Stimulated activated naive CD8-positive, alpha-beta T cell treated with anti-CD3 and anti-CD28 coated beads, Interleukin-15, Interleukin-2, amounts not matched to agents 100 ng/mL and 50 ng/mL, for 24 hours (primary cell): ENCODE results near the gene CFAP100.

ENCODE experiments used
- H3K27ac Mint-ChIP-seq: one replicate; pipeline ENCODE4 v1.8.0; 2021; ENCODE audit warnings: mild to moderate bottlenecking, mixed read lengths
- H3K27me3 Mint-ChIP-seq: one replicate; pipeline ENCODE4 v1.8.0; 2021; ENCODE audit warnings: mixed read lengths
- H3K36me3 Mint-ChIP-seq: one replicate; pipeline ENCODE4 v1.8.0; 2021; ENCODE audit warnings: low read depth, mixed read lengths
- H3K4me1 Mint-ChIP-seq: one replicate; pipeline ENCODE4 v1.8.0; 2021; ENCODE audit warnings: low read depth, mixed read lengths
- H3K4me3 Mint-ChIP-seq: one replicate; pipeline ENCODE4 v1.8.0; 2021; ENCODE audit warnings: mild to moderate bottlenecking, mixed read lengths
- H3K9me3 Mint-ChIP-seq: one replicate; pipeline ENCODE4 v1.8.0; 2021; ENCODE audit warnings: mixed read lengths

CFAP100 gene

GRCh38 chr3:126442094-126442855 lies 47.6 kb downstream of the CFAP100 start:
- Mint-ChIP-seq H3K27me3 (no peaks in the 10 kb centered on the region), H3K4me1 (no peaks in the 10 kb centered on the region), H3K27ac (no peak overlapping the region), H3K4me3 (no peak overlapping the region), H3K36me3 (peaks cover 28% of the 10 kb centered on the region), H3K9me3 (no peaks in the 10 kb centered on the region)

GRCh38 chr3:126442856-126443242 lies 48.1 kb downstream of the CFAP100 start:
- no peak overlapping the region for H3K27ac Mint-ChIP-seq
- H3K36me3 Mint-ChIP-seq: peaks cover 22% of the 10 kb centered on the region
- H3K4me3 Mint-ChIP-seq: no peak overlapping the region
- H3K9me3 Mint-ChIP-seq: no peaks in the 10 kb centered on the region
- H3K27me3 Mint-ChIP-seq: no peaks in the 10 kb centered on the region
- H3K4me1 Mint-ChIP-seq: no peaks in the 10 kb centered on the region

- Mint-ChIP-seq H3K27me3 (no peaks in the 10 kb centered on the region), H3K9me3 (no peaks in the 10 kb centered on the region), H3K27ac (no peak overlapping the region), H3K36me3 (peaks cover 15% of the 10 kb centered on the region), H3K4me3 (no peak overlapping the region), H3K4me1 (no peaks in the 10 kb centered on the region)
Observed at GRCh38 chr3:126445506-126445905, 50.8 kb downstream of the CFAP100 start.

GRCh38 chr3:126446301-126446700 lies 51.6 kb downstream of the CFAP100 start:
- no peaks in the 10 kb centered on the region for H3K4me1 Mint-ChIP-seq
- no peak overlapping the region for H3K27ac Mint-ChIP-seq
- no peaks in the 10 kb centered on the region for H3K9me3 Mint-ChIP-seq
- peaks cover 23% of the 10 kb centered on the region for H3K36me3 Mint-ChIP-seq
- no peak overlapping the region for H3K4me3 Mint-ChIP-seq
- H3K27me3 Mint-ChIP-seq: no peaks in the 10 kb centered on the region

- Mint-ChIP-seq H3K27me3 (no peaks in the 10 kb centered on the region), H3K27ac (no peak overlapping the region), H3K9me3 (no peaks in the 10 kb centered on the region), H3K36me3 (peaks cover 26% of the 10 kb centered on the region), H3K4me1 (no peaks in the 10 kb centered on the region), H3K4me3 (no peak overlapping the region)
Observed at GRCh38 chr3:126446791-126447190, 52.1 kb downstream of the CFAP100 start.

GRCh38 chr3:126447456-126448106 lies 52.9 kb downstream of the CFAP100 start:
- no peaks in the 10 kb centered on the region for H3K27me3 Mint-ChIP-seq
- H3K4me3 Mint-ChIP-seq: no peak overlapping the region
- H3K4me1 Mint-ChIP-seq: no peaks in the 10 kb centered on the region
- H3K27ac Mint-ChIP-seq: no peak overlapping the region
- peaks cover 26% of the 10 kb centered on the region for H3K36me3 Mint-ChIP-seq
- H3K9me3 Mint-ChIP-seq: no peaks in the 10 kb centered on the region

- Mint-ChIP-seq H3K27me3 (no peaks in the 10 kb centered on the region), H3K27ac (no peak overlapping the region), H3K9me3 (no peaks in the 10 kb centered on the region), H3K4me3 (no peak overlapping the region), H3K36me3 (peaks cover 27% of the 10 kb centered on the region), H3K4me1 (no peaks in the 10 kb centered on the region)
Observed at GRCh38 chr3:126448136-126448892, 53.6 kb downstream of the CFAP100 start.

- no peaks in the 10 kb centered on the region for H3K27me3 Mint-ChIP-seq
- H3K4me3 Mint-ChIP-seq: no peak overlapping the region
- H3K4me1 Mint-ChIP-seq: no peaks in the 10 kb centered on the region
- no peaks in the 10 kb centered on the region for H3K9me3 Mint-ChIP-seq
- H3K27ac Mint-ChIP-seq: no peak overlapping the region
- peaks cover 28% of the 10 kb centered on the region for H3K36me3 Mint-ChIP-seq
Observed at GRCh38 chr3:126448893-126449180, 54.1 kb downstream of the CFAP100 start.

- H3K4me1 Mint-ChIP-seq: no peaks in the 10 kb centered on the region
- no peak overlapping the region for H3K27ac Mint-ChIP-seq
- peaks cover 32% of the 10 kb centered on the region for H3K36me3 Mint-ChIP-seq
Observed at GRCh38 chr3:126449621-126450051, 54.9 kb downstream of the CFAP100 start.

GRCh38 chr3:126450219-126450618 lies 55.5 kb downstream of the CFAP100 start:
- H3K27me3 Mint-ChIP-seq: no peaks in the 10 kb centered on the region
- H3K9me3 Mint-ChIP-seq: no peaks in the 10 kb centered on the region
- H3K4me1 Mint-ChIP-seq: no peaks in the 10 kb centered on the region
- no peak overlapping the region for H3K4me3 Mint-ChIP-seq
- peak overlapping the region; percentile 21 for H3K27ac Mint-ChIP-seq
- H3K36me3 Mint-ChIP-seq: peaks cover 38% of the 10 kb centered on the region

More at GRCh38 chr3:126449621-126450051, 54.9 kb downstream of the CFAP100 start:
- H3K4me3 Mint-ChIP-seq: no peak overlapping the region
- H3K9me3 Mint-ChIP-seq: no peaks in the 10 kb centered on the region
- H3K27me3 Mint-ChIP-seq: no peaks in the 10 kb centered on the region

GRCh38 chr3:126450744-126451143 lies 56.0 kb downstream of the CFAP100 start:
- Mint-ChIP-seq H3K36me3 (peaks cover 40% of the 10 kb centered on the region), H3K27ac (no peak overlapping the region), H3K4me1 (no peaks in the 10 kb centered on the region), H3K9me3 (no peaks in the 10 kb centered on the region), H3K4me3 (no peak overlapping the region), H3K27me3 (no peaks in the 10 kb centered on the region)

- H3K36me3 Mint-ChIP-seq: peaks cover 43% of the 10 kb centered on the region
- H3K9me3 Mint-ChIP-seq: no peaks in the 10 kb centered on the region
- no peak overlapping the region for H3K27ac Mint-ChIP-seq
- no peaks in the 10 kb centered on the region for H3K27me3 Mint-ChIP-seq
- H3K4me1 Mint-ChIP-seq: no peaks in the 10 kb centered on the region
- no peak overlapping the region for H3K4me3 Mint-ChIP-seq
Observed at GRCh38 chr3:126451511-126451910, 56.8 kb downstream of the CFAP100 start.

- Mint-ChIP-seq H3K27me3 (no peaks in the 10 kb centered on the region), H3K4me3 (no peak overlapping the region), H3K4me1 (no peaks in the 10 kb centered on the region), H3K36me3 (peaks cover 46% of the 10 kb centered on the region), H3K9me3 (no peaks in the 10 kb centered on the region), H3K27ac (no peak overlapping the region)
Observed at GRCh38 chr3:126452213-126452612, 57.5 kb downstream of the CFAP100 start.

- Mint-ChIP-seq H3K4me1 (no peaks in the 10 kb centered on the region), H3K27ac (no peak overlapping the region), H3K4me3 (no peak overlapping the region), H3K36me3 (peaks cover 59% of the 10 kb centered on the region), H3K9me3 (no peaks in the 10 kb centered on the region), H3K27me3 (no peaks in the 10 kb centered on the region)
Observed at GRCh38 chr3:126454025-126454424, 59.3 kb downstream of the CFAP100 start.

GRCh38 chr3:126454437-126455198 lies 59.9 kb downstream of the CFAP100 start:
- H3K4me1 Mint-ChIP-seq: no peaks in the 10 kb centered on the region
- H3K36me3 Mint-ChIP-seq: peaks cover 65% of the 10 kb centered on the region
- H3K9me3 Mint-ChIP-seq: no peaks in the 10 kb centered on the region
- no peaks in the 10 kb centered on the region for H3K27me3 Mint-ChIP-seq
- H3K27ac Mint-ChIP-seq: no peak overlapping the region
- H3K4me3 Mint-ChIP-seq: no peak overlapping the region
